Germinal center (tissue), 1 donor: Measurements from ENCODE around the gene MEGF6.

Experiments used
- DNase-seq: peaks from one replicate; pipeline ENCODE4 v3.0.0; 2012; ENCODE audit warnings: mixed read lengths, low spot score

Gene MEGF6

GRCh38 chr1:3502641-3503524 lies 108.4 kb downstream of the MEGF6 start:
- DNase-seq, result no peak

GRCh38 chr1:3501856-3502640 lies 109.3 kb downstream of the MEGF6 start:
- peak; percentile 47 for DNase-seq

- DNase-seq, result no peak
Observed at GRCh38 chr1:3501437-3501836, 109.9 kb downstream of the MEGF6 start.

GRCh38 chr1:3500265-3500835 lies 111.0 kb downstream of the MEGF6 start:
- DNase-seq, result no peak

- DNase-seq, result no peak
Observed at GRCh38 chr1:3499611-3500010, 111.7 kb downstream of the MEGF6 start.

- no peak for DNase-seq
Observed at GRCh38 chr1:3498986-3499385, 112.3 kb downstream of the MEGF6 start.

GRCh38 chr1:3498246-3498930 lies 112.9 kb downstream of the MEGF6 start:
- DNase-seq, result no peak

GRCh38 chr1:3497521-3497920 lies 113.8 kb downstream of the MEGF6 start:
- no peak for DNase-seq

- DNase-seq, result no peak
Observed at GRCh38 chr1:3496916-3497315, 114.4 kb downstream of the MEGF6 start.

GRCh38 chr1:3495776-3496745 lies 115.2 kb downstream of the MEGF6 start:
- DNase-seq, result no peak

- no peak for DNase-seq
Observed at GRCh38 chr1:3494321-3495308, 116.7 kb downstream of the MEGF6 start.

- no peak for DNase-seq
Observed at GRCh38 chr1:3492545-3493246, 118.6 kb downstream of the MEGF6 start.

- peak; percentile 87 for DNase-seq
Observed at GRCh38 chr1:3491291-3492246, 119.7 kb downstream of the MEGF6 start.

- DNase-seq, result no peak
Observed at GRCh38 chr1:3490046-3490745, 121.1 kb downstream of the MEGF6 start.

- no peak for DNase-seq
Observed at GRCh38 chr1:3488432-3488831, 122.9 kb downstream of the MEGF6 start.

GRCh38 chr1:3485016-3485415 lies 126.3 kb downstream of the MEGF6 start:
- no peak for DNase-seq

- peak; percentile 65 for DNase-seq
Observed at GRCh38 chr1:3483801-3484444, 127.4 kb downstream of the MEGF6 start.
